ENCODE measurements around the gene CLSTN2. TPM values are rescaled to one million over a fixed set of nuclear protein-coding genes. Genes with fewer than 3 reads are reported as not detected.
A peak's percentile ranks its signal among the peaks of the same experiment; 100 is the strongest.

The CLSTN2 gene
- total RNA-seq, 1 donor from 2014 or later: 49.7 TPM

GRCh38 chr3:140421884-140422283, 486.9 kb downstream of the CLSTN2 start:
- no peak for DNase-seq (ENCODE audit: low read depth)

- DNase-seq (ENCODE audit: low read depth): no peak
Observed at GRCh38 chr3:140423146-140423545, 488.2 kb downstream of the CLSTN2 start.

- peak; percentile 16 for DNase-seq (ENCODE audit: low read depth)
Observed at GRCh38 chr3:140423574-140423973, 488.6 kb downstream of the CLSTN2 start.

GRCh38 chr3:140424211-140424610, 489.2 kb downstream of the CLSTN2 start:
- peak; percentile 8 for DNase-seq (ENCODE audit: low read depth)

- DNase-seq (ENCODE audit: low read depth): no peak
Observed at GRCh38 chr3:140424726-140425125, 489.7 kb downstream of the CLSTN2 start.

- no peak for DNase-seq (ENCODE audit: low read depth)
Observed at GRCh38 chr3:140427786-140428185, 492.8 kb downstream of the CLSTN2 start.

GRCh38 chr3:140428380-140428779, 493.4 kb downstream of the CLSTN2 start:
- no peak for DNase-seq (ENCODE audit: low read depth)

GRCh38 chr3:140429791-140430190, 494.8 kb downstream of the CLSTN2 start:
- no peak for DNase-seq (ENCODE audit: low read depth)

- no peak for DNase-seq (ENCODE audit: low read depth)
Observed at GRCh38 chr3:140430494-140430893, 495.5 kb downstream of the CLSTN2 start.

GRCh38 chr3:140432229-140432669, 497.3 kb downstream of the CLSTN2 start:
- DNase-seq (ENCODE audit: low read depth): peak; percentile 48

GRCh38 chr3:140433431-140433830, 498.4 kb downstream of the CLSTN2 start:
- DNase-seq (ENCODE audit: low read depth): no peak

- no peak for DNase-seq (ENCODE audit: low read depth)
Observed at GRCh38 chr3:140434261-140434905, 499.4 kb downstream of the CLSTN2 start.

GRCh38 chr3:140436421-140436820, 501.4 kb downstream of the CLSTN2 start:
- no peak for DNase-seq (ENCODE audit: low read depth)

- no peak for DNase-seq (ENCODE audit: low read depth)
Observed at GRCh38 chr3:140438736-140439470, 503.9 kb downstream of the CLSTN2 start.

GRCh38 chr3:140439527-140439926, 504.5 kb downstream of the CLSTN2 start:
- no peak for DNase-seq (ENCODE audit: low read depth)

GRCh38 chr3:140440446-140440845, 505.5 kb downstream of the CLSTN2 start:
- peak; percentile 82 for DNase-seq (ENCODE audit: low read depth)

GRCh38 chr3:140441006-140441405, 506.0 kb downstream of the CLSTN2 start:
- peak; percentile 96 for DNase-seq (ENCODE audit: low read depth)

GRCh38 chr3:140442621-140443020, 507.6 kb downstream of the CLSTN2 start:
- no peak for DNase-seq (ENCODE audit: low read depth)

GRCh38 chr3:140443073-140443472, 508.1 kb downstream of the CLSTN2 start:
- no peak for DNase-seq (ENCODE audit: low read depth)

- DNase-seq (ENCODE audit: low read depth): no peak
Observed at GRCh38 chr3:140443806-140444205, 508.8 kb downstream of the CLSTN2 start.

- no peak for DNase-seq (ENCODE audit: low read depth)
Observed at GRCh38 chr3:140446734-140447133, 511.7 kb downstream of the CLSTN2 start.

GRCh38 chr3:140447136-140447535, 512.2 kb downstream of the CLSTN2 start:
- DNase-seq (ENCODE audit: low read depth): peak; percentile 39

- no peak for DNase-seq (ENCODE audit: low read depth)
Observed at GRCh38 chr3:140448001-140448400, 513.0 kb downstream of the CLSTN2 start.

All from renal cortical epithelial cell (primary cell).